Measurements from ENCODE around the gene KLHDC7A. TPM values are rescaled to one million over a fixed set of nuclear protein-coding genes. Genes with fewer than 3 reads are reported as not detected.

The KLHDC7A gene
- total and polyA plus RNA-seq, 2 experiments from 2014 or later, result not detected

DNA sequence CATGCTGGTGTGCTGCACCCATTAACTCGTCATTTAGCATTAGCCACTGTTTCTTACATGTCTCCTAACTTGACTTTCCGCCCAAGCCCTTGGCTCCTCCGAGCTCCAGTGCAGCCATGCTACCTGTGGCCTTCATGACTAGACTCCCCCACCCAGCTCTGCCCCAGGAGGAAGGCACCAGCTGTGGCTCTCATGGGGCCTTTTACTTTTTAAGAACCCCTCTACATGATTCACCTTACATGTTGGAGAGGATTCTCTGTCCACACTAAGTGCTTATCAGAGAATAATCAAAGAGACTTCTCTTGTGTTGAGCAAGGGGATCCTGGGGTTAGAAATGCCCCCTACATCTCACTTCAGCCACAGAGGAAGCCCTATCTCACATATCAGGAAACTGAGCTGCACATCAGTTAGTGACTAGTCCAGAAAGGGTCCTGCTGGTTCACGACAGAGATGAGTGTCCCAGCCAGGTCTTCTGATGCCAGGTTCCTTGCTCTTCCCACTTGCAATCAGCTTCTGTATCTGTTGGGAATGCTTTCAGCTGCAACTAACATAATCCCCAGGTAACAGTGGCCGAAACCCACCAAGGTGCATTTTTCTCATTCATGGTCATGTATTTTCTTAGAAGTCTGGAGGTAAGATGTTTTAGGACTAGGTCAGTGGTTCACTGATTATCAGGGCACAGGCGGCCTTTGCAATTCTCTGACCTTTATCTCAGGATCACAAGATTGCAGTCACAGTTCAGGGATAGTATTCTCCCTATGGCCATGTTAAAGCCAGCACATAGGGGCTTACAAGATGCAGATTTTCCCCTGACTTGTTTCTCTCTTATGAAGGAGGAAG lies 45.9 kb downstream of the KLHDC7A start:
- WGBS, 2 experiments (ENCODE audit: low coverage in 1 of 2, low lambda C conversion rate in 2 of 2, missing lambda C conversion rate in 2 of 2), result 29 to 31% methylated on average over 6 of the region's 6 CpGs
- in situ Hi-C loops (cut with MboI), result no loop called here
- no peak for DNase-seq
- Histone ChIP-seq H2AFZ (no peak overlapping the region), H4K20me1 (ENCODE audit: insufficient read depth) (no peaks in the 10 kb centered on the region), H3K9me2 (ENCODE audit: insufficient read depth) (no peaks in the 10 kb centered on the region), H3K27me3 (replicated peaks; ENCODE audit: insufficient read depth) (no peaks in the 10 kb centered on the region; the same call in 1 of the 2 replicates), H3K4me2 (ENCODE audit: unreplicated experiment) (no peak overlapping the region), H3F3A (ENCODE audit: insufficient read depth) (no peaks in the 10 kb centered on the region), H3K9ac (no peak overlapping the region), H3K27ac (no peak overlapping the region), H3K36me3 (ENCODE audit: low read depth) (no peaks in the 10 kb centered on the region), H3K79me2 (ENCODE audit: insufficient read depth) (no peaks in the 10 kb centered on the region), H3K4me1 (ENCODE audit: insufficient read depth) (no peaks in the 10 kb centered on the region), H3K9me3 (ENCODE audit: low read depth) (no peaks in the 10 kb centered on the region), H3K4me3 (no peak overlapping the region)
- TF ChIP-seq EZH2 (IDR thresholded peaks at IDR 0.05; ENCODE audit: insufficient read depth, poor library complexity, severe bottlenecking) (no peak), EZH2phosphoT487 (IDR thresholded peaks at IDR 0.05; ENCODE audit: insufficient read depth, low read depth) (no peak)

DNA sequence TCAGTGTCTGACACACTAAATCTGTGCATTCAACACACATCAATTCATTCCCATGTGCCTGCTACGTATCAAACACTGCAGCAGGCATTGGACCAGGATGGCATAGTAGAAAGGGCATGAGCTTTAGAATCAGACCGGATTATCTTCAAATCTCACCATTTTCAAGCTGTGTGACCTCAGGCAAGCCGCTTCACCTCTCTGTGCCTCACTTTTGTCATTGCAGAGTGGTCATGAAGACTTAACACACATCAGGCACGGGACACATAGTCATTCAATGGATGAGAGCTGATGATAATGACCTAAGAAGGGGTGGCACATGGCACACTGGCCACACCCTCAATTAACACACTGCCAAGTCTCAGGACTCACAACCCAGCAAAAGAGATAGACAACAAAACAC lies 46.8 kb downstream of the KLHDC7A start:
- no peaks in the 10 kb centered on the region for H3K36me3 ChIP-seq (ENCODE audit: low read depth)
- no peak for DNase-seq
- WGBS, 2 experiments (ENCODE audit: low coverage in 1 of 2, low lambda C conversion rate in 2 of 2, missing lambda C conversion rate in 2 of 2), result 21% methylated on average over 4 of the region's 4 CpGs
- in situ Hi-C loops (cut with MboI), result no loop called here
- no peaks in the 10 kb centered on the region for H3K4me1 ChIP-seq (ENCODE audit: insufficient read depth)
- H3K4me3 ChIP-seq, result no peak overlapping the region
- H3K79me2 ChIP-seq (ENCODE audit: insufficient read depth), result no peaks in the 10 kb centered on the region
- H2AFZ ChIP-seq, result no peak overlapping the region
- no peaks in the 10 kb centered on the region for H3F3A ChIP-seq (ENCODE audit: insufficient read depth)
- H3K9ac ChIP-seq, result no peak overlapping the region
- no peak overlapping the region for H3K27ac ChIP-seq
- no peaks in the 10 kb centered on the region for H4K20me1 ChIP-seq (ENCODE audit: insufficient read depth)
- TF ChIP-seq EZH2phosphoT487 (IDR thresholded peaks at IDR 0.05; ENCODE audit: insufficient read depth, low read depth) (no peak), EZH2 (IDR thresholded peaks at IDR 0.05; ENCODE audit: insufficient read depth, poor library complexity, severe bottlenecking) (no peak)
- no peak overlapping the region for H3K4me2 ChIP-seq (ENCODE audit: unreplicated experiment)
- H3K27me3 ChIP-seq (replicated peaks; ENCODE audit: insufficient read depth), result no peaks in the 10 kb centered on the region; the same call in 1 of the 2 replicates
- no peaks in the 10 kb centered on the region for H3K9me2 ChIP-seq (ENCODE audit: insufficient read depth)
- no peaks in the 10 kb centered on the region for H3K9me3 ChIP-seq (ENCODE audit: low read depth)

DNA sequence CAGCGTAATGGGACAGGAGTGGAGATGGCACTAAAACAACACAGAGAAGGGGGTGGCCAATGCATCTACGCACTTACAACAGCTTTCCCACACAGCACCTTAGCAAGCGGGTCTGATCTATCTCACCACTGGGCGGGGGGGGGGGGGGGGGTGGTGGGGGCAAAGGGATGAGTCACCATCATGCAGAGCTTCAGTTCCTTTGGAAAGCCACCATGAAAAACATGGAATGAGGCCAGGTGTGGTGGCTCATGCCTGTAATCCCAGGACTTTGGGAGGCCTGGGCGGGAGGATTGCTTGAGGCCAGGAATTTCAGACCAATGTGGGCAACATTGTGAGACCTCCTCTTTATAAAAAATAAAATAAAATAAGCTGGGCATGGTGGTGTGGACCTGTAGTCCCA lies 47.2 kb downstream of the KLHDC7A start:
- in situ Hi-C loops (cut with MboI), result no loop called here
- H3K79me2 ChIP-seq (ENCODE audit: insufficient read depth), result no peaks in the 10 kb centered on the region
- H3K9me2 ChIP-seq (ENCODE audit: insufficient read depth), result no peaks in the 10 kb centered on the region
- H3K36me3 ChIP-seq (ENCODE audit: low read depth), result no peaks in the 10 kb centered on the region
- no peak overlapping the region for H3K27ac ChIP-seq
- H3K9me3 ChIP-seq (ENCODE audit: low read depth), result no peaks in the 10 kb centered on the region
- H3F3A ChIP-seq (ENCODE audit: insufficient read depth), result no peaks in the 10 kb centered on the region
- no peak for DNase-seq
- TF ChIP-seq EZH2 (IDR thresholded peaks at IDR 0.05; ENCODE audit: insufficient read depth, poor library complexity, severe bottlenecking) (no peak), EZH2phosphoT487 (IDR thresholded peaks at IDR 0.05; ENCODE audit: insufficient read depth, low read depth) (no peak)
- WGBS, 2 experiments (ENCODE audit: low coverage in 1 of 2, low lambda C conversion rate in 2 of 2, missing lambda C conversion rate in 2 of 2), result 62 to 73% methylated on average over 4 to 5 of the region's 5 CpGs
- no peaks in the 10 kb centered on the region for H4K20me1 ChIP-seq (ENCODE audit: insufficient read depth)
- H3K4me3 ChIP-seq, result no peak overlapping the region
- H3K27me3 ChIP-seq (replicated peaks; ENCODE audit: insufficient read depth), result no peaks in the 10 kb centered on the region; the same call in 1 of the 2 replicates
- no peak overlapping the region for H3K9ac ChIP-seq
- no peaks in the 10 kb centered on the region for H3K4me1 ChIP-seq (ENCODE audit: insufficient read depth)
- H3K4me2 ChIP-seq (ENCODE audit: unreplicated experiment), result no peak overlapping the region
- no peak overlapping the region for H2AFZ ChIP-seq

- no peak for TF ChIP-seq EZH2phosphoT487 (IDR thresholded peaks at IDR 0.05; ENCODE audit: insufficient read depth, low read depth)
- no peak for TF ChIP-seq EZH2 (IDR thresholded peaks at IDR 0.05; ENCODE audit: insufficient read depth, poor library complexity, severe bottlenecking)
- no peaks in the 10 kb centered on the region for H3K36me3 ChIP-seq (ENCODE audit: low read depth)
- H3K9me3 ChIP-seq (ENCODE audit: low read depth), result no peaks in the 10 kb centered on the region
- no peak overlapping the region for H3K4me3 ChIP-seq
- no peak overlapping the region for H3K9ac ChIP-seq
- H2AFZ ChIP-seq, result no peak overlapping the region
- H3F3A ChIP-seq (ENCODE audit: insufficient read depth), result no peaks in the 10 kb centered on the region
- no peak overlapping the region for H3K27ac ChIP-seq
- H3K4me2 ChIP-seq (ENCODE audit: unreplicated experiment), result no peak overlapping the region
- no peaks in the 10 kb centered on the region for H4K20me1 ChIP-seq (ENCODE audit: insufficient read depth)
- WGBS, 2 experiments (ENCODE audit: low coverage in 1 of 2, low lambda C conversion rate in 2 of 2, missing lambda C conversion rate in 2 of 2), result 25% methylated on average over 2 of the region's 2 CpGs
- no peaks in the 10 kb centered on the region for H3K79me2 ChIP-seq (ENCODE audit: insufficient read depth)
- no peak for DNase-seq
- no peaks in the 10 kb centered on the region for H3K4me1 ChIP-seq (ENCODE audit: insufficient read depth)
- H3K27me3 ChIP-seq (replicated peaks; ENCODE audit: insufficient read depth), result no peaks in the 10 kb centered on the region; the same call in 1 of the 2 replicates
- H3K9me2 ChIP-seq (ENCODE audit: insufficient read depth), result no peaks in the 10 kb centered on the region
- in situ Hi-C loops (cut with MboI), result no loop called here
These were observed 47.9 kb downstream of the KLHDC7A start for GRCh38 chr1:18528616-18529015.

Measured in GM23248 (cell line).